ENCODE results near the gene CLDND2.
A peak's percentile ranks its signal among the peaks of the same experiment; 100 is the strongest.

CLDND2 gene

DNA sequence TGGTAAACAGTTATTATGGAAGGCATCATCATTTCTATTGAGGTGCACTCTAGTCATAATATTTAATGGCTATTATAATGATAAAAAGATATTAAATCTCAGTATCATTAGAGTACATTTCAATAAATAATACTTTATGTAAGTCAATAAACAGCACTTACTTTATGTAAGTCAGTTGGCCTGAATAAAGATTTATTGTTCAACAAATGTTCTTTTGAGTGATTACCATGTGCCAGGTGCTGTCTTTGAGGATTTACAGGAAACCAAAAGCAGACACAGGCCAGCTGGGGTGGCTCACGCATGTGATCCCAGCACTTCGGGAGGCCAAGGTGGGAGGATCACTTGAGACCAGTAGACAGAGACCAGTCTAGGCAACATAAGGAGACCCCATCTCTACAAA is 8.6 kb upstream of the CLDND2 start:
- TF ChIP-seq POLR2AphosphoS5 (IDR thresholded peaks at IDR 0.05; ENCODE audit: low read depth, low read length): no peak
- TF ChIP-seq POLR2A (IDR thresholded peaks at IDR 0.05; ENCODE audit: low read depth, low read length): no peak
- TF ChIP-seq TAF1 (IDR thresholded peaks at IDR 0.05; ENCODE audit: borderline replicate concordance, low read depth, low read length): no peak
- no peak for DNase-seq (ENCODE audit: insufficient read length)
- FAIRE-seq: no peak

DNA sequence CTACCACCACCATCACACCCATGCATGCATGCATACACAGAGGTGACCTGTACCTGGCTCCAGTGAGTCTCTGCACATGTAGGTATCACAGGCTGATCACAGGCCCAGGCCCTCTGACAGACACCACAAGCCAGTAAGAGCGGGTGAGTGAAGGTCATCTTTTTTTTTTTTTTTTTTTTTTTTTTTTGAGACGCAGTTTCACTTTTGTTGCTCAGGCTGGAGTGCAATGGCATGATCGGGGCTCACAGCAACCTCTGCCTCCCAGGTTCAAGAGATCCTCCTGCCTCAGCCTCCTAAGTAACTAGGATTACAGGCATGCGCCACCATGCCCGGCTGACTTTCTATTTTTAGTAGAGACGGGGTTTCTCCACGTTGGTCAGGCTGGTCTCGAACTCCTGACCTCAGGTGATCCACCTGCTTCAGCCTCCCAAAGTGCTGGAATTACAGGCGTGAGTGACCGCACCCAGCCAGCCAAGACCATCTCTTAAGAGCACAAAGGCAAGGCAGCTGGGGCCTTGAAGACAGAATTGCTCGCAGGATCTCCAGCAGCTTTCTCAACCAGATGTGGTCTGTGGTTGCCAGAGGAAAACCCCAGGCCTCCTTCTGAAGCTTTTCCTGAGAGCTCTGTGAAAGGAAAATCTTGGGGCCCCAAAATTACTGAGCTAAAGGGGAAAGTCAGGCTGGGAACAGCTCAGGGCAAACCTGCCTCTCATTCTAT is 6.9 kb upstream of the CLDND2 start:
- TF ChIP-seq TAF1 (IDR thresholded peaks at IDR 0.05; ENCODE audit: borderline replicate concordance, low read depth, low read length) (no peak), POLR2A (IDR thresholded peaks at IDR 0.05; ENCODE audit: low read depth, low read length) (no peak), POLR2AphosphoS5 (IDR thresholded peaks at IDR 0.05; ENCODE audit: low read depth, low read length) (no peak)
- DNase-seq (ENCODE audit: insufficient read length): no peak
- FAIRE-seq: peak; percentile 70

DNA sequence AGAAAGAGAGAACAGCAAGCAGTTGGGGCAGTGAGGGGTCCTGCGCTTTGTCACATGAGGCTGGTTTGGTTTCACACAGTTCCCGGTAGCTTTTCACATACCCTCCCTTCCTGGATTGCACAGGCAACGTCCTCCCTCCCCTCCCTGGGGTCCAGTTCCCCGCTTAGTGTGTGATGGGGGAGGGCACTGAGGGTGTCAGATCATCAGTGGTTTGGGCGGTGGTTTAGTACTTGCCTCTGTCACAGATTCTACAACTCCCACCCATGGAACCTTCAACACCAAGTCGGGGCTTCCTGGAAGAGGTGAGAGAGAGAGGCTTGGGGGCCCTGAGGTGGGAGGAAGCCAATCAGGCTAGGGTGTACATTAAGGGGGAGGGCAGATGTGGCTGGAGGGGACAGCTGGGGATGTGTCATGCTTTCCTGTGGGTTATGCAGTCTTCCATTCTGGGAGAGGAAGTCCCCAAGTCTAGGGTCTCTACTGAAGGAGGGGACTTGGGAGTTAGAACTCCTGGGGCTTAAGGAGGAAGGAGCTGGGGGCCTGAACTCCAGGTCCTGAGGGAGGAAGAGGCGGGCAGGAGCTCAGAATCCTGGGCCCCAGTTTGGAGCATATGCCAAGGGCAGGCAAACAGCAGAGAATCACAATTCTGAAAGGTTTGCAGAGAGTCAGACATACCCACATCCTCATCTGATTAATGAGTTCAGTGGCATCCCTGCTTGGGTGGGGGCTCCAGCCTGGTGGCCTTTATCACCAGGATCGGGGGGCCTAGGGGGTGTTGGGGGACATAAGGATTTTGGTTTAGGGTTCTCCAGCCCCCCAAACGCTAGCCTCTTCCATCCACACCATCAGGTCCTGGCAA is 4.1 kb upstream of the CLDND2 start, which contains the start of gene NKG7:
TSS of gene NKG7 (minus strand) at position 6 of the 856 bp plus-strand sequence. CDS start 119 bp downstream, outside the sequence.
- FAIRE-seq (peak; percentile 73), DNase-seq (ENCODE audit: insufficient read length) (no peak)
- TF ChIP-seq POLR2A (IDR thresholded peaks at IDR 0.05; ENCODE audit: low read depth, low read length) (no peak; the same call in 1 of the 2 replicates), POLR2AphosphoS5 (IDR thresholded peaks at IDR 0.05; ENCODE audit: low read depth, low read length) (no peak), TAF1 (IDR thresholded peaks at IDR 0.05; ENCODE audit: borderline replicate concordance, low read depth, low read length) (no peak)

GRCh38 chr19:51372021-51372648 is 3.3 kb upstream of the CLDND2 start:
- TF ChIP-seq POLR2A (IDR thresholded peaks at IDR 0.05; ENCODE audit: low read depth, low read length): no peak
- no peak for TF ChIP-seq TAF1 (IDR thresholded peaks at IDR 0.05; ENCODE audit: borderline replicate concordance, low read depth, low read length)
- no peak for TF ChIP-seq POLR2AphosphoS5 (IDR thresholded peaks at IDR 0.05; ENCODE audit: low read depth, low read length)
- no peak for FAIRE-seq

GRCh38 chr19:51371186-51371690 is 2.4 kb upstream of the CLDND2 start:
- FAIRE-seq: no peak
- no peak for DNase-seq (ENCODE audit: insufficient read length)
- no peak for TF ChIP-seq POLR2AphosphoS5 (IDR thresholded peaks at IDR 0.05; ENCODE audit: low read depth, low read length)
- no peak for TF ChIP-seq POLR2A (IDR thresholded peaks at IDR 0.05; ENCODE audit: low read depth, low read length)
- TF ChIP-seq TAF1 (IDR thresholded peaks at IDR 0.05; ENCODE audit: borderline replicate concordance, low read depth, low read length): no peak

More at GRCh38 chr19:51372021-51372648, 3.3 kb upstream of the CLDND2 start:
- no peak for DNase-seq (ENCODE audit: insufficient read length)

DNA sequence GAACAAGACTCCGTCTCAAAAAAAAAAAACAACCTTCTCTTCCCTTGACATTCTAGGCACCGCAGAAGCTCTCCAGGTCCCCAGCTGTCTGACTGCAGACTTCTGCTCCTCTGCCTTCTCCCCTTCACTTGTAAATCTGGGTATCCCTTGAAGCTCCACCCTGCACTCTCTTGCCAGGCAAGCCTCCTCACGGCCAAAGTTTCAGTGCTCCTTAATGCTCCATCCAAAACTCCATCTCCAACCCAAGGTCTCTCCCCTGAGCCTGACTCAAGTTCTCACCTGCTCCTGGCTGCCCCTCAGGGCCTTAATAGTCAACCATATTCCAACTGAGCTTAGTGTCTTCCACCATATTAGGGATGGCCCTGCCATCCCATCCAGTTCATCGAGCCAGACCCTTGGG is 1.4 kb upstream of the CLDND2 start:
- no peak for FAIRE-seq
- no peak for DNase-seq (ENCODE audit: insufficient read length)
- no peak for TF ChIP-seq TAF1 (IDR thresholded peaks at IDR 0.05; ENCODE audit: borderline replicate concordance, low read depth, low read length)
- TF ChIP-seq POLR2AphosphoS5 (IDR thresholded peaks at IDR 0.05; ENCODE audit: low read depth, low read length): no peak
- no peak for TF ChIP-seq POLR2A (IDR thresholded peaks at IDR 0.05; ENCODE audit: low read depth, low read length)

DNA sequence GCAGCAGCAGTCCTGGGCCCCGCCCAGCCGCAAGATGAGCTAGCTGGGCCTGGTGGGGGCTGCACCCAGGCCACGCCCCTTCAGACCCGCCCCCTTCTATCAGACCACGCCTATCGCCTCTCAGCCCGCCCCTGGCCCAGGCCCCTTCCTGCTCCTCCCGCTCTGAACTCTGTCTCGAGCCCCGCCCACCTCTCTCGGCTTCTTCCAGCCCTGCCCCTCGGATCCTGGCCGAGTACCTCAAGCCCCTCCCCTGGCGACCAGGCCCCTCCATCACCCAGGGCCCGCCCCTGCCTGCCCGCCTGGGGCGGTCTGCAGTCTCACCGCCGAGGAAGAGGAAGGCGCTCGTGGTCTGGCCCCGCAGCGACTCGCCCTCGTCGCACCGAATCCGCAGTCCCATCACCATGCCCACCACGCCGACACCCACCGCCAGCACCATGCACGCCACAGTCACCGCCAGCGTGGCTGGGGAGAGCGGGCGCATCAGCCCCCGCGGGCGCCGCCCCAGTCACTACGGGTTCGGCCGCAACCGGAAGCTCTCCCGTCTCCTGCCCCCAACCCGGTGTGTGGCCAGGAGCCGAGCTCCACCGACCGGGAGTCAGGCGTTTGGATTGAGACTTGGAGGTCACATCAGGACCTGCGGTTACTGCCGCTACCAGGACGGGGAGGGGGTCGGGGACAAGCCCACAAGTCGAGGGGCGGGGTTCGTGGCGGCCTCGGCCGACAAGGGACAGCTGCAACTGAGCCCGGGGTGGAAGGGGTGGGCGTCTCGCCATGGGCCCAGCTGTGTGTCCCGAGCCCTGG is 1.0 kb downstream of the CLDND2 start:
- TF ChIP-seq POLR2AphosphoS5 (IDR thresholded peaks at IDR 0.05; ENCODE audit: low read depth, low read length): no peak; the same call in 1 of the 2 replicates
- TF ChIP-seq POLR2A (IDR thresholded peaks at IDR 0.05; ENCODE audit: low read depth, low read length): peak; percentile 49; the same call in 1 of the 2 replicates
- DNase-seq (ENCODE audit: insufficient read length): peak; percentile 97
- peak; percentile 97 for FAIRE-seq

DNA sequence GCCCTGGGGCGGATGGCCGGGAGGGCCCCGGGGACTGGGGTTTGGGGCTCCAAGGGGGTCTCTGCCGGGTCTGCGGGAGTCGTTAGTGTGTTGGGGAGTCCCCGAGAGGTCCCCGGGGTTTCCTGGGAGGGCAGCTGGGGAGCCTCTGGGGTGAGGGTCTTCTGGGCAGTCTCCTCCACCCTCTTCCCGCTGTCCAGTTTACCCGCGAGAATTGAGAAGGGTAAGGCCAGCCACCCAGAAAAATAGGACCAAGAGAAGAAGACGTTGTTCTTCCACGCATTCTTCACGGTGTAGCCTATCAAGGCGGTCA is 1.6 kb downstream of the CLDND2 start:
- TF ChIP-seq POLR2AphosphoS5 (IDR thresholded peaks at IDR 0.05; ENCODE audit: low read depth, low read length) (0 out of 2 replicates have a peak, but pooled peaks have one; percentile 16), TAF1 (IDR thresholded peaks at IDR 0.05; ENCODE audit: borderline replicate concordance, low read depth, low read length) (no peak), POLR2A (IDR thresholded peaks at IDR 0.05; ENCODE audit: low read depth, low read length) (no peak; the same call in 1 of the 2 replicates)
- no peak for FAIRE-seq
- no peak for DNase-seq (ENCODE audit: insufficient read length)

- peak; percentile 18; the same call in 1 of the 2 replicates for TF ChIP-seq TAF1 (IDR thresholded peaks at IDR 0.05; ENCODE audit: borderline replicate concordance, low read depth, low read length)
- TF ChIP-seq POLR2A (IDR thresholded peaks at IDR 0.05; ENCODE audit: low read depth, low read length): peak; percentile 83
- peak; percentile 81 for TF ChIP-seq POLR2AphosphoS5 (IDR thresholded peaks at IDR 0.05; ENCODE audit: low read depth, low read length)
- FAIRE-seq: peak; percentile 92
- DNase-seq (ENCODE audit: insufficient read length): peak; percentile 95
Measured at GRCh38 chr19:51366389-51367254, 2.2 kb downstream of the CLDND2 start.

DNA sequence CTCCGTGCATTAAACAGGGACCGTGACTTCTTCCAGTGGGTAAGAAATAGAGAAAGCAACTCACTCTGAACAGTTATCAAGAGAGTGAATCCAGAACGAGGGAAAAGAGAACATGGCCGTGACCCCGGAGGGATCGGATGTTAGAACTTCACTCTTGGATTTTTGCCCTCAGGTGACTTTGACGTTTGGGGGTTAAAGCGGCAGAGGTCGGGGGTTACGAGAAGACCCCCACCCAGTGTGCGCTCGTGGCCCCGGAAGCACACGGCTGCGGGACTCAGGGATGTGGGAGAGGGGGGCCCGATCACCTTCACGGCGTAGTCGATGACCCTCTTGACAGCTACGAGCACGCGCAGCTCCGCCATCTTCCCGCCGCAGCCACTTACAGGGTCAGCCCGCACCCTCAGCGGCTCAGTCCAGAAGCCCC is 2.8 kb downstream of the CLDND2 start, which contains the start of gene ETFB:
TSS of gene ETFB (minus strand) at position 424 of the 424 bp plus-strand sequence. CDS start at position 362, 62 bp downstream.
- DNase-seq (ENCODE audit: insufficient read length) (no peak), FAIRE-seq (peak; percentile 46)
- TF ChIP-seq POLR2AphosphoS5 (IDR thresholded peaks at IDR 0.05; ENCODE audit: low read depth, low read length) (peak; percentile 28; the same call in 1 of the 2 replicates), POLR2A (IDR thresholded peaks at IDR 0.05; ENCODE audit: low read depth, low read length) (peak; percentile 69), TAF1 (IDR thresholded peaks at IDR 0.05; ENCODE audit: borderline replicate concordance, low read depth, low read length) (no peak)
